AG04449 (cell line): ENCODE measurements around the gene PIGV.
A peak's percentile ranks its signal among the peaks of the same experiment; 100 is the strongest.

Experiments
- CTCF ChIA-PET: fragments of 350-600 bp; formaldehyde crosslinking; extraction: SDS; loops from one replicate; lab custom pipeline; 2021; ENCODE audit warnings: antibody characterized with exemption; lab: Yijun Ruan, JAX
- POLR2A ChIA-PET: fragments of 400-600, 350-600 bp; formaldehyde crosslinking; extraction: SDS; loops from one replicate; lab custom pipeline; 2020; ENCODE audit warnings: antibody characterized with exemption, inconsistent platforms; lab: Yijun Ruan, JAX
- DNase-seq: peaks from one replicate; pipeline ENCODE4 v3.0.0-alpha.2; 2010; ENCODE audit warnings: low read depth, low spot score
- H3K4me3 ChIP-seq: 2 replicates; pipeline ENCODE4 v1.5.1; 2011; ENCODE audit warnings: low read depth, mild to moderate bottlenecking, control low read depth, low read length
- TF ChIP-seq, protein P1 (sequence below): IDR thresholded peaks from one replicate; pipeline ENCODE4 v1.5.1; 2011; ENCODE audit warnings: mild to moderate bottlenecking, moderate library complexity, low read length, control low read depth, inconsistent platforms; ENCODE audit not compliant: insufficient read depth; ENCODE audit errors: missing control alignments

PIGV gene

DNA sequence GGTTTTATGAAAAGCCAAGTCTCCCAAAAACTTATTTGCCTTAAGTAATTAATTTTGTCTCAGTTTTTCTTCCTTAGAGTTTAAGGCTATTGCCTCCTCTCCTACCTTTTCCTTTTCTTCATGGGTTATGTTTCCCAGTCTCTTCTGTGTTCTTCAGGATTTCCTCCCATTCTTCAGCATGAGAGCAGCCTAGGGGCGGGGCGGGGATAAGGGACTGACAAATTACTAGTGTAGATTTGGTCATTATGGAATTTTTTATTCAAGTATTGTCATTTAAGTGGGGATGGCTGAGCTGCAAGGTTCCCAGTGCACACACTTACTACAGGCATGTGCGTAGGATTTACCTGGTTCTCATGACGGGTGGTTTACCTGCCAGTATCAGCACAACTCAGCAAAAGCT is 35.2 kb upstream of the PIGV start:
- H3K4me3 ChIP-seq, result no peak overlapping the region
- no peak for DNase-seq
- ChIA-PET POLR2A (no interaction called here), CTCF (interaction anchor here (1.0 kb wide), 1 partner anchor 27 kb away, joined by 3 read pairs; no protein-coding TSS in a partner anchor)
- TF ChIP-seq, protein P1, sequence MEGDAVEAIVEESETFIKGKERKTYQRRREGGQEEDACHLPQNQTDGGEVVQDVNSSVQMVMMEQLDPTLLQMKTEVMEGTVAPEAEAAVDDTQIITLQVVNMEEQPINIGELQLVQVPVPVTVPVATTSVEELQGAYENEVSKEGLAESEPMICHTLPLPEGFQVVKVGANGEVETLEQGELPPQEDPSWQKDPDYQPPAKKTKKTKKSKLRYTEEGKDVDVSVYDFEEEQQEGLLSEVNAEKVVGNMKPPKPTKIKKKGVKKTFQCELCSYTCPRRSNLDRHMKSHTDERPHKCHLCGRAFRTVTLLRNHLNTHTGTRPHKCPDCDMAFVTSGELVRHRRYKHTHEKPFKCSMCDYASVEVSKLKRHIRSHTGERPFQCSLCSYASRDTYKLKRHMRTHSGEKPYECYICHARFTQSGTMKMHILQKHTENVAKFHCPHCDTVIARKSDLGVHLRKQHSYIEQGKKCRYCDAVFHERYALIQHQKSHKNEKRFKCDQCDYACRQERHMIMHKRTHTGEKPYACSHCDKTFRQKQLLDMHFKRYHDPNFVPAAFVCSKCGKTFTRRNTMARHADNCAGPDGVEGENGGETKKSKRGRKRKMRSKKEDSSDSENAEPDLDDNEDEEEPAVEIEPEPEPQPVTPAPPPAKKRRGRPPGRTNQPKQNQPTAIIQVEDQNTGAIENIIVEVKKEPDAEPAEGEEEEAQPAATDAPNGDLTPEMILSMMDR, result no peak

DNA sequence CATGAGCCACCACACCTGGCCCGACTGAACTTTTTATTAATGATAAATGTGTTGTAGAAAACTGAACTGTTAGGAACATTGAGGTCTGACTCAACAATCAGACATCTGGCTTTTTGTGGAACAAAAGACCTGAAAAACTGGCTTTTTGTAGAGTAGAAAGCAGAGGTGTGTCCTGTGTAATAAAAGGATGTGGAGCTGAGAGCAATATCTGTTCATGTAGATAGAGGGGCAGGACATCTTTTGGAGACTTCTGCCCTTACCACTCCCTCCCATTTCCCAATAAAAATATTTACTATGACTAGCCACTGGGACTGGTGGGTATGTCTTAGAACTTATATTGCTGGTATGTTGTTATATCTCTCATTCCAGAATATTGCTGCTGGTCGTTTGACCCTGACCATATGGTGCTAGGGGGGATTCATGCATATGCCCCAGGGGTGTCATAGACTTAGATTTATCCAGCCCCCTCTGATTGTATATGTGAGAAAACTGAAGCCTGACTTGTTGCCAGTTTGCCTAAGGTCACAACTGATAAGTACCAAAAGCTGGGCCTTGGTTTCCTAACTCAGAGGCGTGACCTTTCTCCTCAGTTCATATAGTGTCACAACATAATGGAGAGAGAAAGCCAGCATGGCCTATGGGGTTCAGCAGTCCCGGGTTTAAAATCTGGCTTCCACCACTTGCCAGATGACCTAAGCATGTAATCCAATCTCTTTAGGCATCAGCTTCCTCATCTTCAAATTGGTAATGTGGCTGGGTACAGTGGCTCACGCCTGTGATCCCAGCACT is 33.5 kb upstream of the PIGV start:
- CTCF ChIA-PET, result interaction anchor here (0.7 to 2.1 kb wide), 3 partner anchors 9 to 152 kb away, joined by 3 to 9 read pairs (median 3); no protein-coding TSS in a partner anchor
- no peak overlapping the region for H3K4me3 ChIP-seq
- DNase-seq, result no peak
- TF ChIP-seq, protein P1, result no peak
- POLR2A ChIA-PET, result no interaction called here

DNA sequence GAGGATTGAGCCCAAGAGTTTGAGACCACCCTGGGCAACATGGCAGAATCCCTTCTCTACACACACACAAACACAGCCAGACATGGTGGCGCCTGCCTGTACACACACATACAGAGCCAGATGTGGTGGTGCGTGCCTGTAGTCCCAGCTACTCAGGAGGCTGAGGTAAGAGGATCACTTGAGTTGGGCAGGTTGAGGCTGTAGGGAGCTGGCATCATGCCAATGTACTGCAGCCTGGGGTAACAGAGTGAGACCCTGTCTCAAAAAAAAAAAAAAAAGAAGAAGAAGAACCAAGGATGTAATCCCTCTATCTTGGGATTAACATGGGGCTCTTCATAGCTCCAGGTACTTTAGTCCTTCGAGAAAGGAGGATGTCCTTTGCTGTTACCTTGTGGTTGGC is 29.4 kb upstream of the PIGV start:
- CTCF ChIA-PET, result interaction anchor here (1.4 to 1.6 kb wide), 2 partner anchors 12 to 30 kb away, joined by 5 to 6 read pairs; no protein-coding TSS in a partner anchor
- POLR2A ChIA-PET, result interaction anchor here (1.5 kb wide), 1 partner anchor 13 kb away, joined by 3 read pairs; no protein-coding TSS in a partner anchor
- no peak overlapping the region for H3K4me3 ChIP-seq
- no peak for DNase-seq
- TF ChIP-seq, protein P1, result no peak

DNA sequence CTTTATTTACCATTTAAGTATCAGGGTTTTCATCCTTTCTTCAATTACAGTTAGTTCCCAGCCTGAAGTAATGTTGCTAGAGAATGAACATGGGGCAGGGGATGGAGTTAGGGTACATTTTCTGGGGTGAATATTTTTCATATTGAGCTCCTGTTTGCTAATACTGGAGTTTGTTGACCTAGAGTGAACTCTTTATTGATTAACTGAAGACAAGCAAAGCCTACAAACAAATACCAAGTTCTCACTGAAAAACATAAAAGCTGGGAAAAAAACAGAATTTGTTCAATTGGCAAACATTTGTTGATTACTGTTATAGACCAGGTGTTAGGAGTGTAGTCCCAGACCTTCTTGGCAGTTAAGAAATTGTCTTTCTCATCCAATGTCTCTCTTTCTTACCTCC is 28.2 kb upstream of the PIGV start:
- TF ChIP-seq, protein P1, result no peak
- CTCF ChIA-PET, result interaction anchor here (0.7 to 1.6 kb wide), 2 partner anchors 13 to 158 kb away, joined by 3 to 6 read pairs; no protein-coding TSS in a partner anchor
- POLR2A ChIA-PET, result interaction anchor here (1.5 kb wide), 1 partner anchor 12 kb away, joined by 3 read pairs; no protein-coding TSS in a partner anchor
- H3K4me3 ChIP-seq, result no peak overlapping the region
- DNase-seq, result no peak

DNA sequence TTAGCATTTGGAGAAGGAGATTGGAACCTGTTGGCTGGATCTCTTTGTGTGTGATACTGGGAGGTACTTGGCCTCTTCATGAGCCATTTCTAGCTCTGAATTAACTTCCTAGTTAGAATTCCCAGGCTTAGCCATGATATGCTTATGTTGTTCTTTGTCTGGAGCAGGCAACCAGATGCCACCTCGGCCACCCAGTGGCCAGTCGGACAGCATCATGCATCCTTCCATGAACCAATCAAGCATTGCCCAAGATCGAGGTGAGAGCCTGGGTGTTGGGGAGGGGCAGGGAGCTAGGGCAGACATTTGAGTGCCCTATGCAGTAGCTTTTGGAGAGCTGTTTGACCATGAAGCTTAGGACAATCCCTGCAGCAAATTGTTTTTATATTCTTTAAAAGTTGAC is 26.5 kb upstream of the PIGV start:
- DNase-seq, result no peak
- TF ChIP-seq, protein P1, result peak; percentile 9
- ChIA-PET CTCF (interaction anchor here (1.3 to 2.0 kb wide), 4 partner anchors 15 to 159 kb away, joined by 4 to 8 read pairs (median 4); no protein-coding TSS in a partner anchor), POLR2A (no interaction called here)
- H3K4me3 ChIP-seq, result no peak overlapping the region

DNA sequence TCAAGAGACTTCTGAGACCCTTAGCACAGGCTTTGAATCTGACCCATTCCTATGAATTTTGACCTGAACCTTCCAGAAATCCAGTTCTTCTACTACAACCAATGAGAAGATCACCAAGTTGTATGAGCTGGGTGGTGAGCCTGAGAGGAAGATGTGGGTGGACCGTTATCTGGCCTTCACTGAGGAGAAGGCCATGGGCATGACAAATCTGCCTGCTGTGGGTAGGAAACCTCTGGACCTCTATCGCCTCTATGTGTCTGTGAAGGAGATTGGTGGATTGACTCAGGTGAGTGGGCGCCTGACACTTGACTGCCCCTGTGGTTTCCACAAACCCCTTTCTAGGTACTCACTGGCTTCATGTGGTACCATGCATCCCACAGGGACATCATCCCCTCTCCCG is 20.0 kb upstream of the PIGV start:
- no peak overlapping the region for H3K4me3 ChIP-seq
- CTCF ChIA-PET, result interaction anchor here (1.5 kb wide), 2 partner anchors 21 to 166 kb away, joined by 3 to 6 read pairs; no protein-coding TSS in a partner anchor
- TF ChIP-seq, protein P1, result no peak
- POLR2A ChIA-PET, result no interaction called here
- no peak for DNase-seq
